ENCODE measurements around the gene TYRO3.
"Not testable (repeated sequence)": the region's sequence is repeated elsewhere in the genome, so short reads cannot be mapped to it uniquely, and the experiment has no call there.

Gene TYRO3

DNA sequence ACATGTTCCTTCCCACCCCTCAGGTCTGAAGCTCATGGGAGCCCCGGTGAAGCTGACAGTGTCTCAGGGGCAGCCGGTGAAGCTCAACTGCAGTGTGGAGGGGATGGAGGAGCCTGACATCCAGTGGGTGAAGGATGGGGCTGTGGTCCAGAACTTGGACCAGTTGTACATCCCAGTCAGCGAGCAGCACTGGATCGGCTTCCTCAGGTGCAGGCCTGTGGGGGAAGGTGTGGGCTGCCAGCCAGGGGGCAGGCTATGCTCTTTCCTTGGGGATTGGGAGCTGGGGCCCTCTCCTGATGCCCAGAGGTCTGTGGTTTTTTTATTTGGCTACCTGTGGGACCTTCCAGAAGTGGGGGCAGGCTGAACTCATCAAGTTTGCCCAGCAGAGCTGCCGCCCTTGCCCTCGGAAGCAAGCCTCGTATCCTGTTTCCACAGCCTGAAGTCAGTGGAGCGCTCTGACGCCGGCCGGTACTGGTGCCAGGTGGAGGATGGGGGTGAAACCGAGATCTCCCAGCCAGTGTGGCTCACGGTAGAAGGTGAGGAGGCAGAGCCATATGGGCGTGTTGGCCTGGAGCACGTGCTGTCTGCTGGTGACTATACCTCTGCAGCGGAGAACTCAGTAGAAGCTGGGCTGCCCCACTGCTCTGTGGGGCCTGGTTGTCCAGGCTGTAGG lies 2.2 kb downstream of the TYRO3 start:
- Mint-ChIP-seq H3K4me1 (ENCODE audit: low read depth) (peaks cover 28% of the 10 kb centered on the region), H3K36me3 (ENCODE audit: low read depth) (no peaks in the 10 kb centered on the region), H3K9me3 (no peaks in the 10 kb centered on the region), H3K4me3 (no peak overlapping the region), H3K27ac (no peak overlapping the region), H3K27me3 (peaks cover 40% of the 10 kb centered on the region)
- intact Hi-C loops (cut with micrococcal nuclease): no loop called here

DNA sequence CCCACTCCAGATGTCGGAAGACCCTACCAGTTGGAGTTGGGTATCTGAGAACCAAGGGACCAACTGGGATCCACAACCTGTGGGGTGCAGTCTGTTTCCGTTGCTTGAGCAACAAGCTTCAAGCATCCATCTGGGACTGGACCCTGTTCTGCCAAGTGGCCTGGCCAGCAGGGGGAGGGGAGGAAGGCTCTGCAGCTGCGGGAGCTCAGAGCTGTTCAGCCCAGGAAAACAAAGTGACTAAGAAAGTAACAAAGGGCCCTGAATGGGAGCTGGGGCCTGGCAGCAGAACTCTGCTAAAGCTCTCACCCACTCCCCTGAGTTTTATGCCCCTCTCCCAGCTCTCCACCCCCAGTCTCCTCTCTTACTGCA lies 2.7 kb downstream of the TYRO3 start:
- Mint-ChIP-seq H3K36me3 (ENCODE audit: low read depth) (no peaks in the 10 kb centered on the region), H3K4me3 (no peak overlapping the region), H3K4me1 (ENCODE audit: low read depth) (peaks cover 23% of the 10 kb centered on the region), H3K27ac (no peak overlapping the region), H3K9me3 (no peaks in the 10 kb centered on the region), H3K27me3 (peaks cover 39% of the 10 kb centered on the region)
- intact Hi-C loops (cut with micrococcal nuclease): no loop called here

DNA sequence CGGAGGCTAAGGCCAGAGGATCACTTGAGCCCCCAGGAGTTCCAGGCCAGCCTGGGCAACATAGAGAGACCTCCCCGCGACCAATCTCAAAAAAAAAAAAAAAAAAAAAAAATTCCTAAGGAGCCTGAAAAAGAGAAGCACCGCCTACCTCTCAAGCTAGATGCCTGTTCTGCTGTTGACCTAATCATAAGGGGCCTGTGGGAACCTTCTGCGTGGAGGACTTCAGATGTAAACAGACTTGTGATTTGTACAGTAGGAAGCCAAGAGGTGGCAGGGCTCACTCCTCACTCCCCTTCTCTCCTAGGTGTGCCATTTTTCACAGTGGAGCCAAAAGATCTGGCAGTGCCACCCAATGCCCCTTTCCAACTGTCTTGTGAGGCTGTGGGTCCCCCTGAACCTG lies 3.2 kb downstream of the TYRO3 start:
- no peaks in the 10 kb centered on the region for H3K9me3 Mint-ChIP-seq
- H3K4me1 Mint-ChIP-seq (ENCODE audit: low read depth): peaks cover 20% of the 10 kb centered on the region
- H3K4me3 Mint-ChIP-seq: no peak overlapping the region
- intact Hi-C loops (cut with micrococcal nuclease): no loop called here
- no peak overlapping the region for H3K27ac Mint-ChIP-seq
- no peaks in the 10 kb centered on the region for H3K36me3 Mint-ChIP-seq (ENCODE audit: low read depth)
- peaks cover 38% of the 10 kb centered on the region for H3K27me3 Mint-ChIP-seq

DNA sequence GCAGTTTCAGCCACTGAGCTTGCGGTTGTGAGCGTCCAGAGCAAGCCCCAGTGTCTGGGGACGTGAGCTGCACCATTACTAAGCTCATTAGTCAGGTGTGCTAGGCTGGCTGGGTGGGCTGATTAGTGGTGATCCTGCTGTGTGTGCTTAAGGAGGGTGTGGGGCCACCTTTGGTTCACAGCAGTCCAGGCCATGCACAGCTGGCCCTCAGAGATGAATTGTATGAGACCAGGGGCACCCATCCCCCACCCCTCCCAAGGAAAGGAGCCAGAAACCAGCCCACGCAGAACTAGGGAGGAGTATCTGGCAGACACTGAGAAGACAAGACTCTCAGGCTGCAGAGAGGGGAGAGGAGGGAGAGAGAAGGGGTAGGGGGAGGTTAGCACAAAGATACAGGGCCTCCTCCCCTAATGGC lies 3.8 kb downstream of the TYRO3 start:
- no peak overlapping the region for H3K4me3 Mint-ChIP-seq
- peaks cover 16% of the 10 kb centered on the region for H3K4me1 Mint-ChIP-seq (ENCODE audit: low read depth)
- no peaks in the 10 kb centered on the region for H3K36me3 Mint-ChIP-seq (ENCODE audit: low read depth)
- intact Hi-C loops (cut with micrococcal nuclease): no loop called here
- H3K27ac Mint-ChIP-seq: no peak overlapping the region
- peaks cover 35% of the 10 kb centered on the region for H3K27me3 Mint-ChIP-seq
- H3K9me3 Mint-ChIP-seq: no peaks in the 10 kb centered on the region

DNA sequence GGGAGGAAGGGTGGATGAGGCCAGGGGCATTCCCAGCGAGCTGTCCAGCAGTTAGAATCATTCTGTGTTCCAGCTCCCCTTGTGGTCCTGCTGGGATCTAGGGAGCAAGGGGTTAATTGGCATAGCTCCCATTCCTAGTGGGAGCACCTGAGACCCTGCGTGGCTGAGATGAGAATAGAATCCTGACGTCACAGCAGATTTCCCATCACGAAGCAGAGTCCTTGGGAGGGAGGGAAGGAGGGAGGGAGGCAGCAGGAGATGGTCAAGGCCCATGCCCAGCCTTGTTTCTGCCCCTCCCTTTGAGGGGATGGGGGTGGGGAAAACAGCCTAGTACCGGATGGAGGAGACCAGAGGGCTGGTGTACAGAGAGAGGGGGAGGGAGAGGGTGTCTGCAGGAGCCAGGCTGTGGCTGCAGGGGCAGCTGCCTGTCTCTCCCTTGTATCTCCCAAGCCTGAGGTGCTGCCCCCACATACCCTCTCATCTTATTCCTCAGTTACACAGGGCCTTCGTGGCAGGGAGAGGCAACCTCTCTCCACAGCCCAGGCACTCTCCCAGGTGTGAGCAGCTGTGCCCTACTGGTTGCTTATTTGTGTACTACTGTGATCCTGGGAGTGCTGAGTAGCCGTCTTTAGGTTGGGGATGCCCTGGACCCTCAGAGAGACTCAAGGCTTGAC lies 5.4 kb downstream of the TYRO3 start:
- Mint-ChIP-seq H3K36me3 (ENCODE audit: low read depth) (no peaks in the 10 kb centered on the region), H3K27ac (no peak overlapping the region)
- intact Hi-C loops (cut with micrococcal nuclease): no loop called here

DNA sequence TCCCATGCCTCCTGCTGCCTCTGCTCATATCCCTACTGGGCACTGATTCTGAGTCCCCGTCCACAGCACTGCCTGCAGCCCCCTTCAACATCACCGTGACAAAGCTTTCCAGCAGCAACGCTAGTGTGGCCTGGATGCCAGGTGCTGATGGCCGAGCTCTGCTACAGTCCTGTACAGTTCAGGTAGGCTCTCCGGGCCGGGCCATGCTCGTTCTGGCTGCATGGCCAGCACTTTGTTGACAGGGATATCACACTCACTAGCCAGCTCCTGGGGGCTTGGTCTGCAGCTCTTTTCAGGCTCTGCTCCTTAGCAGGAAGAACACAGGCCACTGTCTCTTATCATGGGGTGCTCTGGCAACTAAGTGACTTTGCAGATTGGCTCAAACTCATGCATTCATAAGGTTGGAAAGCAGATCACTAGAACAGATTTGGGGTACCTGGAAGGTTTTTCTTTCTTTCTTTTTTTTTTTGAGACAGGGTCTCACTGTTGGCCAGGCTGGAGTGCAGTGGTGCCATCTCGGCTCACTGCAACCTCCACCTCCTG lies 6.0 kb downstream of the TYRO3 start:
- Mint-ChIP-seq H3K9me3 (no peaks in the 10 kb centered on the region), H3K27me3 (peaks cover 21% of the 10 kb centered on the region), H3K4me3 (no peak overlapping the region), H3K27ac (no peak overlapping the region), H3K36me3 (ENCODE audit: low read depth) (no peaks in the 10 kb centered on the region), H3K4me1 (ENCODE audit: low read depth) (peaks cover under 1% of the 10 kb centered on the region)
- intact Hi-C loops (cut with micrococcal nuclease): no loop called here

More for the DNA sequence above, 5.4 kb downstream of the TYRO3 start:
- no peak overlapping the region for H3K4me3 Mint-ChIP-seq
- no peaks in the 10 kb centered on the region for H3K9me3 Mint-ChIP-seq
- H3K4me1 Mint-ChIP-seq (ENCODE audit: low read depth): peaks cover 6% of the 10 kb centered on the region
- H3K27me3 Mint-ChIP-seq: peaks cover 27% of the 10 kb centered on the region

DNA sequence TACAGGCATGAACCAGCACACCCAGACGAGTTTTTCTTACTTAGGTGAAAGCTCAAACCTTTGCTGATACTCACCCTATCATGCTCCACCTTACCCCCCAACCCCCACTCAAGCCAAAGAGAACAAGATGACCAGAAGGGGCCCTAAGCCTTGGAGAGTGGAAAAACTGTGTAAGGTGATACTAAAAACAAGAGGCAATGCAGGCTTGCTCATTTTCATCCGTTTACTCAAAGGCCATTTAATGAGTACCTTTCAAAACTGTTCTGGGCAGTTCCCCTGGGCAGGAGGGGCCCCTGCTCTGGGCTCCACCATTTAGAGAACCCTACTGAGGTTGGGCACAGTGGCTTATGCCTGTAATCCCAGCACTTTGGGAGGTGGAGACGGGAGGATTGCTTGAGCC lies 6.7 kb downstream of the TYRO3 start:
- no peaks in the 10 kb centered on the region for H3K4me1 Mint-ChIP-seq (ENCODE audit: low read depth)

DNA sequence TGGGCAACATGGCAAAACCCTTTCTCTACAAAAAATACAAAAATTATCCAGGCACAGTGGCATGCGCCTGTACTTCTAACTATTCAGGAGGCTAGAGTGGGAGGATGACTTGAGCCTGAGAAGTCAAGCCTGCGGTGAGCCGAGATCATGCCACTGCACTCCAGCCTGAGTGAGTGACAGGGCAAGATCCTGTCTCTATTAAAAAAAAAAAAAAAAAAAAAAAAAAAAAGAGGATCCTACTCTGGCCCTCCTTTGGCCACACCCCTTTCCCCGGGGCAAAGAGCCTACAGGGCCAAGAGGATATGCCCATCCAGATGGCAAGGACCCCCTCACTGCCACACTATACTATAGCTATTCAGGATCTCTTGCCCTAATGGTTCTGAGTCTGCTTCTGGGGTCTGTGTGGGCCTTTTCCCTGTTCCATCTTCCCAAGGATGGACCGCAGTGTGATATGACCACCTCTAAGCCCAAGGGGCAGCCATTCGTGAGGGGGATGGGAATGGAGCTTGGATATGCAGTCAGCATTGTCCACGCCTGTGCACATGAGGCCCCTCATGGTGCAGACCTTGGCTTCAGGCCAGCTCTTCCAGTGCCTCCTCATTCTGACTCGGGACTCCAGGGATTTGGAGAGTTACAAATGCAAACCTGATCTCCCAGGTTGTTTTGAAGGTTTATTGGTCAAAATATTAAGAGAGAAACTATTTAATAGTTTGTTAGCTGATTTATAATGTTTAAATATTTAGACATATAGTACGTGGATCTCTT lies 7.3 kb downstream of the TYRO3 start:
- intact Hi-C loops (cut with micrococcal nuclease): no loop called here
- Mint-ChIP-seq H3K36me3 (ENCODE audit: low read depth) (no peaks in the 10 kb centered on the region), H3K4me1 (ENCODE audit: low read depth) (no peaks in the 10 kb centered on the region), H3K27ac (no peak overlapping the region), H3K4me3 (no peak overlapping the region), H3K27me3 (peaks cover 13% of the 10 kb centered on the region), H3K9me3 (no peaks in the 10 kb centered on the region)

More for the DNA sequence above, 6.7 kb downstream of the TYRO3 start:
- intact Hi-C loops (cut with micrococcal nuclease): no loop called here
- H3K9me3 Mint-ChIP-seq: no peaks in the 10 kb centered on the region
- H3K4me3 Mint-ChIP-seq: no peak overlapping the region
- H3K36me3 Mint-ChIP-seq (ENCODE audit: low read depth): no peaks in the 10 kb centered on the region
- H3K27ac Mint-ChIP-seq: no peak overlapping the region
- peaks cover 16% of the 10 kb centered on the region for H3K27me3 Mint-ChIP-seq

DNA sequence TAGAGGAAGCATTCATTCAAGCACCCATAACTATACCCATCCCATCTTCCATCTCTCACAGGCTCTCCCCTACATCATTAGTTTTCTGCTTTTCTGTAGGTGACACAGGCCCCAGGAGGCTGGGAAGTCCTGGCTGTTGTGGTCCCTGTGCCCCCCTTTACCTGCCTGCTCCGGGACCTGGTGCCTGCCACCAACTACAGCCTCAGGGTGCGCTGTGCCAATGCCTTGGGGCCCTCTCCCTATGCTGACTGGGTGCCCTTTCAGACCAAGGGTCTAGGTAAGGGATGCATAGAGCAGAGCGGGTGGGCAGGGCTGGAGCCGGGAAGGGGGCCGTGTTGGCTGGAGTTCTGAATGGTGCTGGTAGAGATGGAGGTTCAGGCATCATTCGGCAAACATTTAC lies 8.2 kb downstream of the TYRO3 start:
- H3K36me3 Mint-ChIP-seq (ENCODE audit: low read depth): no peaks in the 10 kb centered on the region
- H3K4me1 Mint-ChIP-seq (ENCODE audit: low read depth): no peaks in the 10 kb centered on the region
- no peak overlapping the region for H3K27ac Mint-ChIP-seq

DNA sequence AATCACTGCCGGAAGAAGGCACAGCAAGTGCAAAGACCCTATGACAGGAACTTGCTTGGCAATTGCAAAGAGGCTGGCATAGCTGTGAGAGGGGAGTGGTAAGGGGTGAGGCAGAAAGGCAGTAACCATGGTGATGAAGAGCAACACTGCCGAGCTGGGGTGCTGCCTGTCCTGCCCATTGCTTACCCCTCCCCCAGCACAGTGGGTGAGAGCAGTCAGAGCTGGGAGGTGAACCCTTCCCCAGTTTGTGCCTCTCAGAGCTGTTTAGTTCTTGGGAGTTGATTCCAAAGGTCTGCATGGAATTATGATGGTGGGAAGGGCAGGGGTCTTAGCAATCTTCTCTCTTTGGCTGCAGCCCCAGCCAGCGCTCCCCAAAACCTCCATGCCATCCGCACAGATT lies 8.8 kb downstream of the TYRO3 start:
- H3K27me3 Mint-ChIP-seq: peaks cover 6% of the 10 kb centered on the region
- intact Hi-C loops (cut with micrococcal nuclease): no loop called here
- H3K36me3 Mint-ChIP-seq (ENCODE audit: low read depth): no peaks in the 10 kb centered on the region
- no peaks in the 10 kb centered on the region for H3K9me3 Mint-ChIP-seq
- no peaks in the 10 kb centered on the region for H3K4me1 Mint-ChIP-seq (ENCODE audit: low read depth)
- no peak overlapping the region for H3K27ac Mint-ChIP-seq
- no peak overlapping the region for H3K4me3 Mint-ChIP-seq

More for the DNA sequence above, 8.2 kb downstream of the TYRO3 start:
- H3K4me3 Mint-ChIP-seq: no peak overlapping the region
- intact Hi-C loops (cut with micrococcal nuclease): no loop called here
- H3K27me3 Mint-ChIP-seq: peaks cover 8% of the 10 kb centered on the region
- H3K9me3 Mint-ChIP-seq: no peaks in the 10 kb centered on the region

DNA sequence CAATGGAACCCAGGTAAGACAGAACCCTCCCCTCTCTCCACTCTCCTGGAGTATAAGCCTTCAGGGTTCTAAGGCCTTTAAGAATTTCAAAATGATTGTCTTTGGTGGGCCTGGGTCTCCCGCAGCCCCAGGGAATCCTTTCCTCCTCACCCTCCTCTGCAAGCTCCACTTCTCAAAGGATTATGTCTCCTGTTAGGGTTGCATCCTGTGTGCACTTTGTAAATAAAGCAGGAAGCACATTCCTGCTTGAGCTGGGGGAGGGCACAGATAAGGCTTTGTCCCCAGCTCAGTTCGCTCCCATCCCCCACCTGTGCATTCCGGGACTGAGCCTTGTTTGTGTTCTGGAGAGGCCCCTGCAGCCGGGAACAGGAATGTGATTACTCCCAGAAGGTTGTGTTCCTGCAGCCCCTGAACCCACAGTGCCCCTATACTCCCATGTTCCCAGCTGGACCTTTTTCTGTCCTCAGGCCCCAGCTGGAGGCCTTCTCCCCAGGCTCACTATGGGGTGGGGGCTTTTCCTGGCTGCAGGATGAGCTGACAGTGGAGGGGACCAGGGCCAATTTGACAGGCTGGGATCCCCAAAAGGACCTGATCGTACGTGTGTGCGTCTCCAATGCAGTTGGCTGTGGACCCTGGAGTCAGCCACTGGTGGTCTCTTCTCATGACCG lies 9.5 kb downstream of the TYRO3 start:
- Mint-ChIP-seq H3K27me3 (peaks cover 6% of the 10 kb centered on the region), H3K27ac (no peak overlapping the region), H3K9me3 (no peaks in the 10 kb centered on the region), H3K36me3 (ENCODE audit: low read depth) (no peaks in the 10 kb centered on the region), H3K4me1 (ENCODE audit: low read depth) (no peaks in the 10 kb centered on the region), H3K4me3 (no peak overlapping the region)
- intact Hi-C loops (cut with micrococcal nuclease): no loop called here

DNA sequence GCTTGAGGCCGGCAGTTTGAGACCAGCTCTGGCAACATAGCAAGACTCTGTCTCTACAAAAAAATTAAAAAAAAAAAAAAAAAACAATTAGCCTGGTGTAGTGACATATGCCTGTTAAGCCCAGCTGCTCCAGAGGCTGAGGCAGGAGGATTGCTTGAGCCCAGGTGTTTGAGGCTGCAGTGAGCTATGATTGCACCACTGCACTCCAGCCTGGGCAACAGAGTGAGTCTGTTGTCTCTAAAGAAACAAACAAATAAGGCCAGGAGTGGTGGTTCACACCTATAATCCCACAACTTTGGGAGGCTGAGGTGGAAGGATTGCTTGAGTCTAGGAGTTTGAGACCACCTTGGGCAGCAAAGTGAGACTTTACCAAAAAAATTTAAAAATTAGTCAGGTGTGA lies 10.2 kb downstream of the TYRO3 start:
- H3K4me3 Mint-ChIP-seq; H3K4me1 Mint-ChIP-seq (ENCODE audit: low read depth); intact Hi-C loops (cut with micrococcal nuclease): not testable (repeated sequence)

DNA sequence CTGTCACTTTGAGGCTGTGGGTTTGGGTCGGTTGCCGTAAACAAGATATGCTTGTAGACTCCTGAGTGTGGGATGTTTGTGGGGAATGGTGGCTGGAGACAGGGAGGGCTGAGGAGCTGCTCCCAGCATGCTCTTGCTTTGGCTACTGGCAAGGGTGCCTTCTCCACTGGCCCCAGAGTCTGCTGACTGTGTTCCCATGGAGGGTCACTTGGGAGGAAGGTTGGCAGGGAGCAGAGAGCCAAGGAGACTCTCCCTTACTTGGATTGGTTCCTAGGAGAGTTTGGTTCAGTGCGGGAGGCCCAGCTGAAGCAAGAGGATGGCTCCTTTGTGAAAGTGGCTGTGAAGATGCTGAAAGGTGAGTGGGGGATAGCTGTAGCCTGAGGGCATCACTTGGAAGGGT lies 11.8 kb downstream of the TYRO3 start:
- Mint-ChIP-seq H3K4me1 (ENCODE audit: low read depth) (no peaks in the 10 kb centered on the region), H3K27ac (no peak overlapping the region), H3K4me3 (no peak overlapping the region), H3K9me3 (no peaks in the 10 kb centered on the region), H3K36me3 (ENCODE audit: low read depth) (no peaks in the 10 kb centered on the region), H3K27me3 (peaks cover 4% of the 10 kb centered on the region)
- intact Hi-C loops (cut with micrococcal nuclease): no loop called here

More for the DNA sequence above, 10.2 kb downstream of the TYRO3 start:
- not testable (repeated sequence) for H3K36me3 Mint-ChIP-seq (ENCODE audit: low read depth); H3K27ac Mint-ChIP-seq; H3K27me3 Mint-ChIP-seq; H3K9me3 Mint-ChIP-seq

DNA sequence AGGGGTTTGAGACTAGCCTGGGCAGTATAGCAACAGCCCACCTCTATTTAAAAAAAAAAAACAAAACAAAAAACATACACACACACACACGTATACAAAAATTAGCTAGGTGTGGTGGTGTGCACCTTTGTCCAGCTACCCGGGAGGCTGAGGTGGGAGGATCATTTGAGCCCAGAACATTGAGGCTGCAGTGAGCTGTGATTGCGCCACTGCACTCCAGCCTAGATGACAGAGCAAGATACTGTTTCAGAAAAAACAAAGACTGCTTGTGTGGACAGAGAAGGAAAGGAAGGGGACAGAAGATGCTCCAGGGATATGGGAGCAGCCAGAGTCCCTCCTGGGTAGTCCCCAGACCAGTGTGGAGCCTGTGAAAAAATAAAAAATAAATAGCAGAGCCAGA lies 12.9 kb downstream of the TYRO3 start:
- intact Hi-C loops (cut with micrococcal nuclease): no loop called here
- no peak overlapping the region for H3K27ac Mint-ChIP-seq
- no peaks in the 10 kb centered on the region for H3K4me1 Mint-ChIP-seq (ENCODE audit: low read depth)
- no peaks in the 10 kb centered on the region for H3K9me3 Mint-ChIP-seq
- peaks cover 4% of the 10 kb centered on the region for H3K27me3 Mint-ChIP-seq
- H3K4me3 Mint-ChIP-seq: no peak overlapping the region
- H3K36me3 Mint-ChIP-seq (ENCODE audit: low read depth): no peaks in the 10 kb centered on the region
